GM12801 (cell line): Measurements from ENCODE around the gene SGMS1.

Experiments used
- TF ChIP-seq, protein P1 (sequence below): IDR thresholded peaks from one replicate; pipeline ENCODE4 v1.5.1; 2011; ENCODE audit warnings: control low read depth; ENCODE audit not compliant: insufficient read length; ENCODE audit errors: extremely low read depth

Gene SGMS1

DNA sequence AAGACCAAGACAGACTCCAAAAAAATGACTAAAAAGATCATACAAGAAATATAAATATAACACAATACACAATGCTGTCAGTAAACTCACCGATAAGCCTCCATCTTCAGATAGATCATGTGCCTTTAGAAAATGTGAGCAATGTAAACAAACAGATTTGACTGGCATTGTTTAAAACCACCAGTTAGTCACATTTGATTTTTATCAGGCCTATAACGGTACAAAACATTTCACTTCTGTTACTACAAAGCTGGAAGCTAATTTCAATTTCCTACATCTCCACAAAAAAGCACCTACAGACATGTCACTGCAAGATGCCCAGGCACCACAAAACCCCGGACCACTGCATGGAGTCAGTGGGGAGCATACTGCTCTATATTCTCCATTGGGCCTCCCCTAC is 18.9 kb downstream of the SGMS1 start:
- TF ChIP-seq, protein P1, sequence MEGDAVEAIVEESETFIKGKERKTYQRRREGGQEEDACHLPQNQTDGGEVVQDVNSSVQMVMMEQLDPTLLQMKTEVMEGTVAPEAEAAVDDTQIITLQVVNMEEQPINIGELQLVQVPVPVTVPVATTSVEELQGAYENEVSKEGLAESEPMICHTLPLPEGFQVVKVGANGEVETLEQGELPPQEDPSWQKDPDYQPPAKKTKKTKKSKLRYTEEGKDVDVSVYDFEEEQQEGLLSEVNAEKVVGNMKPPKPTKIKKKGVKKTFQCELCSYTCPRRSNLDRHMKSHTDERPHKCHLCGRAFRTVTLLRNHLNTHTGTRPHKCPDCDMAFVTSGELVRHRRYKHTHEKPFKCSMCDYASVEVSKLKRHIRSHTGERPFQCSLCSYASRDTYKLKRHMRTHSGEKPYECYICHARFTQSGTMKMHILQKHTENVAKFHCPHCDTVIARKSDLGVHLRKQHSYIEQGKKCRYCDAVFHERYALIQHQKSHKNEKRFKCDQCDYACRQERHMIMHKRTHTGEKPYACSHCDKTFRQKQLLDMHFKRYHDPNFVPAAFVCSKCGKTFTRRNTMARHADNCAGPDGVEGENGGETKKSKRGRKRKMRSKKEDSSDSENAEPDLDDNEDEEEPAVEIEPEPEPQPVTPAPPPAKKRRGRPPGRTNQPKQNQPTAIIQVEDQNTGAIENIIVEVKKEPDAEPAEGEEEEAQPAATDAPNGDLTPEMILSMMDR, result no peak

DNA sequence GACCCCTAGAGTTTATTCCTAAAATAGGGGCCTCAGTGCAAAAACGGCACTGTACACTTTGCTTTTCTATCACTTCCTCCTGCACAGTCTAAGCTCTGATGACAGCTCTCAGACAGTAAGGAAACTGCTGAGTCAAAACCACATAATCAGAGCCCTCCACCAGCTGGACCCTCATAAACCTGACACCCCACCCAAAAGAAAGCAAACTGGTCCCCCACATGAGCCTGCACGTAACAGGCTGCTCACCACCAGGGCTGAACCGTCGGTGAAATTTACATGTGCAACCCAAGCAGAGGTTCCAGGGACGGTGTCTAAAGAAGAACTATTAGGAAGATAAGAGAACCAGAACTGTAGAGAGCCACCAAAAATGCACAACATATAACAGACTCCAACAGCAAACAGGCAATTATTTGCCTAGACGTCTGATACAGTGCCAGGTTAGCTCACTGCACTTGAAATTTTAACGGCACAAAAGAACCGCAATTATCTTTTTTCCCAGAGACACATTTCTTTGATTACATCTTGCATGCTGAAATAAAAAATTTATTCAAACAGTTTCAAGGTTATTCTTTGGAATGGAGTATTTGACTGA is 19.6 kb downstream of the SGMS1 start:
- TF ChIP-seq, protein P1, result no peak

DNA sequence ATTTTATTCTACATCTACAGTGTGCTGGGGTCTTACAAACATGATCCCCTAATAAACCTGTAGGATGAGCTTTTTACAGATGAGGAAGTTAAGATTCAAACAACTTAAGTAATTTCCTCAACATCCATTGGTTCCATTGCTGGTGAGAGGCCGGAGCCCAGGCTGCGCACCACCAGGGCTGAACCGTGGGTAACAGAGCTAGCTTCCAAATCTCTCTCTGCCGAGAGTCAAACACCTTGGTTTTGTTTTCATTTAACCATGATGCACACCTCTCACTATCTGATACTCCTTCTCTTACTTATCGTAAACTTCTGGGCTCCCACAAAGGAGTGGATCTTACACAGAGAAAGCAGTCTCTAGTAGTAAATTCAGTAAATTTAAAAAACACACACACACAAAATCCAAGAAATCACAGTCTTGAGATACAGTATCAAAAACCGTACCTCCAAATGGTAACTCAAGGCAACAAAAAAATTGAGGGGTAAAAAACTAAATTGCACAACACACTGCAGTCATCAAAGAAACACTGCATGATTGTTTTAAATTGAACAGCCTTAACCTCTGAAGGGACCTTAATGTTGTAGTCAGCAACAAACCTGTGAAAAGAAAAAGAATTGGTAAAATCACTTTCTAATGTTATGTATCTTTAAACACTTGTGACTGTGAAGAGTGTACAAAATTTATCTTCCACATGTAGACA is 20.5 kb downstream of the SGMS1 start:
- TF ChIP-seq, protein P1, result no peak

DNA sequence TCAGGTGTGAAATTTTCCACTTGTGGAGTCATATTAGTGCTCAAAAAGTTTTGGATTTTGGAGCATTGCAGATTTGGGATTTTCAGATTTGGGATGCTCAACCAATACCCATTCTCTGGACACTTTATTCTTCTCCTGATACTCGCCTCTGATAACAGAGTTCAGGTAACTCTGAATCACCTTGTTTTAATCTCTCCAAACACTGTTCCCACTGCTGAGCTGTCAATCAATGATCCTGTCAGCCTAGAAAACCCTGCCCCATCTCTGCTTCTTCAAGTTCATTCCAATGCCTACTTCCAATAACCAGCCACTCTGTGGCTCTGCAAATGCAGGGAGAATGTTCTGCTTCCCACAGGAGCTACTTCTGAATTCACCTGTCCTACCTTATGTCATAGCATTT is 21.8 kb downstream of the SGMS1 start:
- TF ChIP-seq, protein P1, result no peak

DNA sequence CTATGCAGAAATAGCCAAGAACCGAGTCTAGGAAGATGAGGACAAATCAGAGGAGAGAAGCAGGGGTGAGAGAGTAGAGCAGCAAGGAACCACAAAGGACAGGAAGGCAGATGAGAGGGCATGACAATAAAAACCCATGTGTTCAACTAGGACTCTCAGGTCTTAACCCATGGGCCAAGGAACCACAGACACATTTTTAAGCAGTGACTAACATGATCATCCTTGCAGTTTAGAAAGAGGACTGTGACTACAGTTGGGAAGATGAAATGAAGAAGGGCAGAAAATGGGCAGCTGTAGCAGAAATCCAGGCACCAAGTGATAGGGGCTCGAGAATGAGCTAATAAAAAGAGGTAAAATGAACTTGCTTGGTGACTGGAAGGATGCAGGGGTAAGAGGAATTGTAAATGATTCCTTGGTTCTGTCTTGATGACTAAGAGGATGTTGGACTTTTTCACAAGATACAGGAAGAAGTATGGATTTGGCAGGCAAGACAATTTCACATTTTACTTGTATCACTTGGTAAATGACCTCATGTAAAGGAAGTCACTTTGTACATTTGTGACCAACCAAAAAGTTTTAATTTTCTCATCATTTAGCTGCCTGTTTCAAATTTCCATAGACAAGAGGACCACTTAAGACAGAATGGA is 22.8 kb downstream of the SGMS1 start:
- TF ChIP-seq, protein P1, result no peak

DNA sequence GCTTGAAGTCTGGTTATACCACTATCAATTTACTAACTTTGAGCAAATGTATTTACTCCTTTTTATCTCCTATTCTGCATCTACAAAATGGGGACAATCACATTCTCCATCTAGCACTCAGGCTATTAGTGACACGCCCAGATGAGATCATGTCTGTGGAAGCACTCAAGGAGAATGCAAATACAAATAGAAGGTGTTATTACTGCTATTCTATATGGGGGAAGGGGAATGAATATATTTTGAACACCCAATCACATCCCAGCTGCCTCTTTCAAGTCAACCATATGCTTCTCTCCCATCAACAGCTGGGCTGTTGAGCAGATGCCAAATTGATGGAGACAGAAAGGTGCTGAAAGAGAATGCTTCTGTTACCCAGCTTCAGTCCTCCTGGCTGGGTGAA is 23.5 kb downstream of the SGMS1 start:
- TF ChIP-seq, protein P1, result no peak

DNA sequence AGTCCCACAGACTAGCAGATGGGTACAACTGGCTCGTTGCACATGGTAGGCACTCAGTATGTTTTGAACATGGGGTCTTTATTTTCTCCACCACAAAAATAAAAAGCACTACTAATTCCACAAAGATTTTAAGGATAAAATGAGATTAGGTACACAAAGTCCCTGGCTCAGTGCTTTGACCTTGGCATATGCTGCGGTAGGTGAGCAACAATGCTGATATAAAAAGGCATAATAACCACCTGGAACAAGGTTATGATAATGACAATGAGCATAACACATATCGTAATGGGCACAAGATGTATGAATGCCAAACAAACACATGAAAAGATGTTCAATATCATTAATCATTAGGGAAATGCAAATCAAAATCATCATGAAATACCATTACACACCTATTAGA is 26.9 kb downstream of the SGMS1 start:
- TF ChIP-seq, protein P1, result no peak
